ENCODE measurements around the gene CAMTA1.

GRCh38 chr1:6911021-6911941 is 126.0 kb downstream of the CAMTA1 start:
- no peak for TF ChIP-seq CTCF (IDR thresholded peaks at IDR 0.05; ENCODE audit: insufficient read depth, low read length, poor library complexity, severe bottlenecking)
- no peak for TF ChIP-seq EZH2phosphoT487 (conservative IDR thresholded peaks at IDR 0.05; ENCODE audit: low read length)

Measured in SU-DHL-6 (cell line).